HL-60 (cell line): Measurements from ENCODE around the gene TPST2.
A peak's percentile ranks its signal among the peaks of the same experiment; 100 is the strongest.

Experiments
- DNase-seq, 2 experiments: peaks; one replicate each; pipeline ENCODE4 v3.0.0-alpha.2; 2010 to 2020; ENCODE audit warnings: low read depth in 1 of 2, low spot score in 1 of 2
- H3K27ac ChIP-seq: fragments of 250-450 bp; sonication (Bioruptor Pico); replicated peaks from 2 replicates; pipeline ENCODE4 v1.5.1; 2020; ENCODE audit warnings: mild to moderate bottlenecking, moderate library complexity
- H3K27me3 ChIP-seq: fragments of 250-450 bp; sonication (Bioruptor Pico); 2 replicates; pipeline ENCODE4 v1.5.1; 2021; ENCODE audit warnings: mild to moderate bottlenecking, moderate library complexity; ENCODE audit not compliant: insufficient read depth, poor library complexity, severe bottlenecking
- H3K4me3 ChIP-seq: replicated peaks from 2 replicates; pipeline ENCODE4 v1.5.1; 2011; ENCODE audit warnings: mild to moderate bottlenecking, control low read depth, low read length; ENCODE audit not compliant: insufficient read depth
- GABPA ChIP-seq: IDR thresholded peaks from 2 replicates; pipeline ENCODE4 v1.6.1; 2012; ENCODE audit warnings: low read depth
- POLR2AphosphoS5 ChIP-seq: IDR thresholded peaks from 2 replicates; pipeline ENCODE4 v1.6.1; 2012; ENCODE audit warnings: low read depth
- SPI1 ChIP-seq: IDR thresholded peaks from 2 replicates; pipeline ENCODE4 v1.6.1; 2012; ENCODE audit warnings: low read depth, mild to moderate bottlenecking, borderline replicate concordance
- TF ChIP-seq, protein P1 (sequence below): IDR thresholded peaks from one replicate; pipeline ENCODE4 v1.5.1; 2011; ENCODE audit warnings: low read length, control low read depth, inconsistent platforms; ENCODE audit not compliant: insufficient read depth
- TF ChIP-seq, protein P2 (sequence below): IDR thresholded peaks from 2 replicates; pipeline ENCODE4 v1.6.1; 2012; ENCODE audit warnings: low read depth; ENCODE audit not compliant: insufficient replicate concordance

The TPST2 gene

DNA sequence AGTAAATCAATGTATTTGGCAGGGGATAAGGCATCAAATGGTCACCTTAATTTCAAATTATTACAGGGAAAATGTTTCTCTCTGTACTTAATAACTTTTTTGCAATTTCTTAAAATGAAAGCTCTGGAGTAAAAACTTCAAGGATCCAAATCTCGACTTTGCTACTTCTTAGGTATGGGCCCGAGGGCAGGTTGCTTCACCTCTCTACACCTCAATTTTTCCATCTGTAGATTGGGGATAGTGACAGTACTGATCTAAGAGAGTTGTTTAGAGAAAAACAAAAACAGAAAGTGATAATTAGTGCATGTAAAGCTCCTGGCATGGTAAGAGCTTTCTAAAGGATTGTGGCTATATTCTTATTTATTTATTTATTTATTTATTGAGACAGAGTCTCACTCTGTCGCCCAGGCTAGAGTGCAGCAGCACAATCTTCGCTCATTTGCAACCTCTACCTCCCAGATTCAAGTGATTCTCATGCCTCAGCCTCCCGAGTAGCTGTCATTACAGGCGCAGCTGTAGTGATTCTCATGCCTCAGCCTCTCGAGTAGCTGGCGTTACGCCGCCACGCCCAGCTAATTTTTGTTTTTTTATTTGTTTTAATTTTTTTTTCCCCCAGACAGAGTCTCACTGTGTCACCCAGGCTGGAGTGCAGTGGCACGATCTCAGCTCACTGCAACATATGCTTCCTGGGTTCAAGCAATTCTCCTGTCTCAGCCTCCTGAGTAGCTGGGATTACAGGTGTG lies 75.3 kb downstream of the TPST2 start:
- no peak overlapping the region for H3K4me3 ChIP-seq
- no peak for DNase-seq
- no peak for TF ChIP-seq GABPA
- TF ChIP-seq, protein P1, sequence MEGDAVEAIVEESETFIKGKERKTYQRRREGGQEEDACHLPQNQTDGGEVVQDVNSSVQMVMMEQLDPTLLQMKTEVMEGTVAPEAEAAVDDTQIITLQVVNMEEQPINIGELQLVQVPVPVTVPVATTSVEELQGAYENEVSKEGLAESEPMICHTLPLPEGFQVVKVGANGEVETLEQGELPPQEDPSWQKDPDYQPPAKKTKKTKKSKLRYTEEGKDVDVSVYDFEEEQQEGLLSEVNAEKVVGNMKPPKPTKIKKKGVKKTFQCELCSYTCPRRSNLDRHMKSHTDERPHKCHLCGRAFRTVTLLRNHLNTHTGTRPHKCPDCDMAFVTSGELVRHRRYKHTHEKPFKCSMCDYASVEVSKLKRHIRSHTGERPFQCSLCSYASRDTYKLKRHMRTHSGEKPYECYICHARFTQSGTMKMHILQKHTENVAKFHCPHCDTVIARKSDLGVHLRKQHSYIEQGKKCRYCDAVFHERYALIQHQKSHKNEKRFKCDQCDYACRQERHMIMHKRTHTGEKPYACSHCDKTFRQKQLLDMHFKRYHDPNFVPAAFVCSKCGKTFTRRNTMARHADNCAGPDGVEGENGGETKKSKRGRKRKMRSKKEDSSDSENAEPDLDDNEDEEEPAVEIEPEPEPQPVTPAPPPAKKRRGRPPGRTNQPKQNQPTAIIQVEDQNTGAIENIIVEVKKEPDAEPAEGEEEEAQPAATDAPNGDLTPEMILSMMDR = no peak
- TF ChIP-seq SPI1 = no peak
- no peak for TF ChIP-seq POLR2AphosphoS5
- TF ChIP-seq, protein P2, sequence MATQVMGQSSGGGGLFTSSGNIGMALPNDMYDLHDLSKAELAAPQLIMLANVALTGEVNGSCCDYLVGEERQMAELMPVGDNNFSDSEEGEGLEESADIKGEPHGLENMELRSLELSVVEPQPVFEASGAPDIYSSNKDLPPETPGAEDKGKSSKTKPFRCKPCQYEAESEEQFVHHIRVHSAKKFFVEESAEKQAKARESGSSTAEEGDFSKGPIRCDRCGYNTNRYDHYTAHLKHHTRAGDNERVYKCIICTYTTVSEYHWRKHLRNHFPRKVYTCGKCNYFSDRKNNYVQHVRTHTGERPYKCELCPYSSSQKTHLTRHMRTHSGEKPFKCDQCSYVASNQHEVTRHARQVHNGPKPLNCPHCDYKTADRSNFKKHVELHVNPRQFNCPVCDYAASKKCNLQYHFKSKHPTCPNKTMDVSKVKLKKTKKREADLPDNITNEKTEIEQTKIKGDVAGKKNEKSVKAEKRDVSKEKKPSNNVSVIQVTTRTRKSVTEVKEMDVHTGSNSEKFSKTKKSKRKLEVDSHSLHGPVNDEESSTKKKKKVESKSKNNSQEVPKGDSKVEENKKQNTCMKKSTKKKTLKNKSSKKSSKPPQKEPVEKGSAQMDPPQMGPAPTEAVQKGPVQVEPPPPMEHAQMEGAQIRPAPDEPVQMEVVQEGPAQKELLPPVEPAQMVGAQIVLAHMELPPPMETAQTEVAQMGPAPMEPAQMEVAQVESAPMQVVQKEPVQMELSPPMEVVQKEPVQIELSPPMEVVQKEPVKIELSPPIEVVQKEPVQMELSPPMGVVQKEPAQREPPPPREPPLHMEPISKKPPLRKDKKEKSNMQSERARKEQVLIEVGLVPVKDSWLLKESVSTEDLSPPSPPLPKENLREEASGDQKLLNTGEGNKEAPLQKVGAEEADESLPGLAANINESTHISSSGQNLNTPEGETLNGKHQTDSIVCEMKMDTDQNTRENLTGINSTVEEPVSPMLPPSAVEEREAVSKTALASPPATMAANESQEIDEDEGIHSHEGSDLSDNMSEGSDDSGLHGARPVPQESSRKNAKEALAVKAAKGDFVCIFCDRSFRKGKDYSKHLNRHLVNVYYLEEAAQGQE = no peak
- no peak overlapping the region for H3K27ac ChIP-seq
- no peaks in the 10 kb centered on the region for H3K27me3 ChIP-seq

DNA sequence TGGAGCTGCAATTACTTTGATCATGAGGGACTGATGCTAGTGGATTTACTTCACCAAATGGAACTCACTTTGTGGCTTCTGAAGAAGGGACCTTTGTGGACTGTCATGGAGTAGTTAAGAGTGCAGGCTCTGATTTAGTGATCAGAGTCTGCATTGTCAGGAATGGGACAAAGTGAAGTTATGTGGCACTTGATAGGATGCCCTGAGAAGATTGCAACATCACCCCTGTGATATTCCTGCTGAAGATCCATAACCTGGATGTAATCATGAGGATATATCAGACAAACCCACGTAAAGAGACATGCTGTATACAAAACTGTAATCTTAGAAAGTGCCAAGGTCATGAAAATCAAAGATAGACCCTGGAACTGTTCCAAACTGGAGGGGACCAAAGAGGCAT lies 76.1 kb downstream of the TPST2 start:
- TF ChIP-seq POLR2AphosphoS5 = no peak
- TF ChIP-seq, protein P2 = no peak
- no peak for TF ChIP-seq SPI1
- TF ChIP-seq, protein P1 = no peak
- TF ChIP-seq GABPA = no peak
- no peak for DNase-seq
- Histone ChIP-seq H3K27ac (no peak overlapping the region), H3K27me3 (no peaks in the 10 kb centered on the region), H3K4me3 (no peak overlapping the region)

DNA sequence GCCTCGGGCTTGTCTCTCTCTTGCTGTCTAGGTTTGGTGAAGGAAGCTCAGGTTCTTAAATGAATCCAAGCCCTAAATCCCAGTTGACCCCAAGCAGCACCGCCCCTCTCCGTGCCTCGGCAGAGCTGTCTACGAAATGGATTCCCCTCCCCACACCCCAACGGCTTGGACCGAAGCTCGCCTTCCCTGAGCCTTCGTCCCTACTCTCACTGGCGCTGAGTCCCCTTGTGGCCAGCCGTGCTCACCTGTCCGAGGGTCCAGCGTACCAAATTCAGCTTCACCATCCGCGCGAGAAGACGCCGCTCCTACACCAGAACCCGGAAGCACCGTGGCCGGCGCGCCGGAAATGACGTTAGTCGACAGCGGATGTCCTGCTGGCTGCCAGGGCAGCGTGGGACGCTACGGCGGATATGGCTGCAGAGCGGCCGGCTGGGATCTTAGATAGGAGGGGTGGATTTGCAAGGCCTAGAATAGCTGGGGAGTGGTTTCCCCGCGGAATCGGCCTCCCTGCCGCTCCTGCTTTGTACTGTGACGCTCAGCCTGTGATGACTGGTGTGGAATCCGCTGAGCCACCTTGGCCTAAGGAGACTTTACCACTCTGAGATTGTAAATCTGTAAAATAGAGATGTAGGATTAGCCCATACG lies 77.7 kb downstream of the TPST2 start, which contains the start of gene TFIP11:
TFIP11 (minus strand) TSS at position 325 of the 645 bp plus-strand sequence. CDS start 2,201 bp downstream, outside the sequence.
- H3K27ac ChIP-seq = peak within 1 kb of the TSS; percentile 49
- H3K4me3 ChIP-seq = peak within 1 kb of the TSS; percentile 100
- H3K27me3 ChIP-seq = no peaks in the 10 kb centered on the region
- TF ChIP-seq POLR2AphosphoS5 (peak; percentile 90), GABPA (peak; percentile 95)
- TF ChIP-seq, protein P2 = no peak
- peak; percentile 73 to 93 for DNase-seq
